GM18519 (cell line): Measurements from ENCODE around the gene DUS1L.

ENCODE experiments used
- ATAC-seq: cut with Tn5 transposase; IDR thresholded peaks from one replicate; pipeline ENCODE4 v1.9.1; 2021; ENCODE audit warnings: mild to moderate bottlenecking, moderate library complexity; ENCODE audit not compliant: unreplicated experiment, low FRiP score

The DUS1L gene

DNA sequence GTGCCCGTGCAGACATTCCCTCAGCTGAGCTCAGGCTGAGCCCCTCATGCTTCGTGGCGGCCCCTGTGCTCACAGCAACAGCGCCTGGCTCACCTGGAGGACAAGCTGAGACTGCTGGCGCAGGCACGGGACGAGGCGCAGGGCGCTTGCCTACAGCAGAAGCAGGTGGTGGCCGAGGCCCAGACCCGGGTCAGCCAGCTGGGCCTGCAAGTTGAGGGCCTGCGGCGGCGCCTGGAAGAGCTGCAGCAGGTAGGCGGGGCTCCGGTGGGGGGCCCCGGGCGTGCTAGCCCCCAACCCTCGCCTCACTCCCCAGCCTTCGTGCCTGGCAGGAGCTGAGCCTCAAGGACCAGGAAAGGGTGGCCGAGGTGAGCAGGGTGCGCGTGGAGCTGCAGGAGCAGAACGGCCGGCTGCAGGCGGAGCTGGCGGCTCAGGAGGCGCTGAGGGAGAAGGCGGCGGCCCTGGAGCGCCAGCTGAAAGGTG is 35.6 kb downstream of the DUS1L start:
- ATAC-seq = no peak

DNA sequence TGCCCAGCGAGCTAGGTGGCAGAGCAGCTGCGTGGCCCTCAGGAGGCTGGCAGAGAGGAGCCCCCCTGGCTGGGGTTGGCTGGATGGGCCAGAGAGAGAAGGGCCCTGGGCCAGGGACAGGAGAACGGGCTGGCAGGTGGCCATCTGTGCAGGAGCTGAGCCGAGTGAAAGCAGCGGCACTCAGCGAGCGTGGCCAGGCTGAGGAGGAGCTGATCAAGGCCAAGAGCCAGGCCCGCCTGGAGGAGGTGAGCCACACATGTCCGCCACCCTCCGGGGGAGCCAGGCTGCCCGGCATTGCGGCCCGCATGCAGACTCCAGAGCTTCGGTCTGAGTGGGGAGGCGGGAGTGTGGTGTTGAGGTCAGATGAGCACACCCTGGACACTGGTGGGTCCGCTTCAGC is 36.2 kb downstream of the DUS1L start:
- ATAC-seq = no peak

DNA sequence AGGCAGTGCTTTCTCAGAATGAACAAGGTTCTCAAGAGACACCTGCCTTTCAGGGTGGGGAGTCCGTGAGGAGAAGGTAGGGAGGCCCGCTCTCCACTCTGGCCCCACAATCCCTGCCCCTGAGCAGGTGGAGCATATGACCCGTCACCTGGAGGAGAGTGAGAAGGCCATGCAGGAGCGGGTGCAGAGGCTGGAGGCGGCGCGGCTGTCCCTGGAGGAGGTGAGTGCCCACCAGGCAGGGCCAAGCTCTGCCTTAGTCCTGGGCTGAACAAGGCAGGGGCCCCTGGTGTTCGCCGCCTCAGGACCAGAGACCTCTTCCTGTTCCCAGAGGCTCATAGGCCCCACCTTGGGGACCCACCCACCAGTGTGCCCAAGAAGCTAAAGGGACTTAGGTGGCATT is 36.6 kb downstream of the DUS1L start:
- no peak for ATAC-seq

GRCh38 chr17:82028246-82028645 is 37.4 kb downstream of the DUS1L start:
- ATAC-seq = no peak

- no peak for ATAC-seq
These were observed 40.0 kb downstream of the DUS1L start for GRCh38 chr17:82025401-82026107.

GRCh38 chr17:82024859-82025258 is 40.7 kb downstream of the DUS1L start:
- ATAC-seq = no peak

- ATAC-seq = peak; percentile 13
These were observed 42.0 kb downstream of the DUS1L start for GRCh38 chr17:82023447-82024241.

DNA sequence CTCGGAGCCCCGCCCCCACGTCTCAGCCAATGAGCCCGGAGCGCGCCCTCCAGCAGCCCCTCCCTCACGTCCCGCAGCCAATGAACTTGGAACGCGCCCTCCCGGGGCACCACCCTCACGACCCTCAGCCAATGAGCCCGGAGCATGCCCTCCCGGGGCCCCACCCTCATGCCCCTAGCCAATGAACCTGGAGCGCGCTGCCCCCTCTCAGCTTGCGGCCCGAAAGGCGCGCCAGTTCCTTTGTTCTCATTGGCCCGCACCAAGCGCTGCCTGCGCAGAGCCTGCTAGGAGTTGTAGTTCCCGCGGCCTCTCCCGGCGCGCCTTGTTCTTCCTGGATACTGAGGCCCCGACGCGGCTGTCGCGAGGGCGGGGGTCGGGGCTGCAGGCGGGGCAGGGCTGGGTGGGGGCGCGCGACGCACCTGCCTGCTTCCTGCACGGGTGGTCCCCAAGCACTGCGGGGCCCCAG is 42.6 kb downstream of the DUS1L start, which contains the start of gene LRRC45:
TSS of gene LRRC45 (plus strand) at position 325 of the 466 bp plus-strand sequence. CDS start 339 bp downstream, outside the sequence.
- ATAC-seq = peak; percentile 72

- peak; percentile 29 for ATAC-seq
These were observed 43.2 kb downstream of the DUS1L start, which contains the start of gene CENPX for GRCh38 chr17:82022310-82022980. TSS of gene CENPX (minus strand) at chr17:82022878. CDS start at chr17:82022861, 17 bp downstream.

DNA sequence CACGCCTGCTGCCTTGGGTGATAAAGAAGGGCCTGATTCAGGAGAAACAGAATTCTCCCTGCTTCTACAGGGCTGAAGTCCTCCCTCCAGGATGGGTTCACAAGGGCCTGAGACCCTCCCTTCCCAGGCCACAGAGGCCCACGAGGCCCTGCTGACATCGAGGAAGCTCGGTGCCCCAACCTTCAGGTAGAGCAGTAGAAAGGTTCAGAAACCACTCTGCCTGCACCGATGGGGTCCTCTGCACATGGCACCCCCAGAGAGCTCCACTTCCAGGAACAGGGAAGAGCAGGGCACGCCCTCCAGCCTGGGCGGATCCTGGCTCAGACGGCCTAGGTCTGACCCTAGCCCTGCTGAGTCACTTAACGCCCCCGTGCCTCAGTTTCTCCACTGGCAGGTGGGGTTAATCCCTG is 43.7 kb downstream of the DUS1L start:
- ATAC-seq = no peak

DNA sequence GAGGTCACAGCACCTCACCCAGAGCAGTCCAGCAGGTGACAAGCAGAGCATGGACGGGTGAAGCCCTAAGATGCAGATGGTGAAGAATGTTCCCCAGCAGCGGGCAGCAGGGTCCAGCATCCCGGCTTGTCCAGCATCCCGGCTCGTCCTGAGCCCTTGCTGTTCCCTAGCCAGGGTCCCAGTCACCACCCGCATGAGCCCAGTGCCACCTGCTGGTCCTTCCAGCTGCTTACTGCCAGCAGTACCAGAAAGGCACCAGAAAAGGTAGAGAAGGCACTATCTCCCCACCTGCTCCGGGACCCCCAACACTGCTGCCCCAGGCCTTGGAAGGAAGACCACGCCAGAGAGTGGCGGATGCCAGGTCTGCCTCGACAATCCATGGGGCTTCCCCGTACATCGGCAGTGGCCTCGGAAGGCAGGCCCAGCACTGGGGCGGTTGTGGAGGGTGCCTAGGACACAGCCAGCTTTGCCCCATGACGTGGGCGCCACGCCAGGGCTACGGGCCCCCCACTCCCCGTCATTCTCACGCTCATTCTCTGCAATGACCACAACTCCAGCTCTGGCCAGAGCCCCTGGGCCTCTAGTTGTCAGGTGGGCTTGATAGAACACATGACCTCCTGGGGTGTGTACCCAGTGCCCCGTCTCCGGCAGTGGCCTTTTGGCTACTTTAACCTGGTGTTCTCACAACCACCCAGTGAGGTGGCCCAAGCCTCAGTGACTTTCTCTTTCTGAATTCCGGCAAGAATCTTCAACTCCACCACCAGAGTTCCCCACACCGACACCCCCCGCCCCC is 44.3 kb downstream of the DUS1L start:
- ATAC-seq = no peak

GRCh38 chr17:82020572-82021106 is 45.0 kb downstream of the DUS1L start:
- ATAC-seq = no peak

- no peak for ATAC-seq
These were observed 45.7 kb downstream of the DUS1L start for GRCh38 chr17:82019690-82020571.

GRCh38 chr17:82018989-82019689 is 46.5 kb downstream of the DUS1L start:
- no peak for ATAC-seq

GRCh38 chr17:82018152-82018988 is 47.2 kb downstream of the DUS1L start:
- ATAC-seq = no peak

GRCh38 chr17:82017612-82018151 is 47.9 kb downstream of the DUS1L start:
- no peak for ATAC-seq

- no peak for ATAC-seq
These were observed 48.6 kb downstream of the DUS1L start for GRCh38 chr17:82016875-82017459.
